ENCODE data around the gene SPATA6L. TPM values are rescaled to one million over a fixed set of nuclear protein-coding genes. Genes with fewer than 3 reads are reported as not detected.

The SPATA6L gene
- total and polyA plus RNA-seq, 9 of the 15 experiments (the other 6 are each of a cell fraction or from before 2014, with no cell fraction given): 0.03 to 1.00 (median 0.08) TPM; not detected in 4

GRCh38 chr9:4583001-4583400, 83.3 kb downstream of the SPATA6L start:
- no peaks in the 10 kb centered on the region for H3K9me1 ChIP-seq (ENCODE audit: control insufficient read depth, insufficient read depth, low read length)
- no peak overlapping the region for H2AFZ ChIP-seq (ENCODE audit: low read depth, low read length)
- H3K9me3 ChIP-seq (replicated peaks; ENCODE audit: control insufficient read depth, insufficient read depth, low read depth, low read length): no peaks in the 10 kb centered on the region
- TF ChIP-seq ZNF449 (CRISPR knock-in tag; IDR thresholded peaks at IDR 0.05): no peak
- no peak for TF ChIP-seq CXXC5 (CRISPR knock-in tag; IDR thresholded peaks at IDR 0.05)
- TF ChIP-seq PHF8 (IDR thresholded peaks at IDR 0.05; ENCODE audit: borderline replicate concordance, low read length): no peak
- no peak for TF ChIP-seq ETS2 (tag; IDR thresholded peaks at IDR 0.05; ENCODE audit: borderline replicate concordance, poor library complexity, severe bottlenecking)
- no peak for TF ChIP-seq E2F5 (CRISPR knock-in tag; IDR thresholded peaks at IDR 0.05)
- TF ChIP-seq MLLT1 (IDR thresholded peaks at IDR 0.05): no peak
- no peak for TF ChIP-seq KLF6 (CRISPR knock-in tag; IDR thresholded peaks at IDR 0.05; ENCODE audit: borderline replicate concordance)
- TF ChIP-seq ZNF445 (CRISPR knock-in tag; IDR thresholded peaks at IDR 0.05; ENCODE audit: low read depth): no peak
- TF ChIP-seq ZNF134 (CRISPR knock-in tag; conservative IDR thresholded peaks at IDR 0.05): no peak
- no peak for TF ChIP-seq NFYB (IDR thresholded peaks at IDR 0.05; ENCODE audit: extremely low read depth, insufficient read length)
- TF ChIP-seq ZNF324 (CRISPR knock-in tag; IDR thresholded peaks at IDR 0.05): no peak
- TF ChIP-seq SP2 (IDR thresholded peaks at IDR 0.05; ENCODE audit: extremely low read depth, low read depth, low read length, poor library complexity, severe bottlenecking): no peak
- TF ChIP-seq E2F3 (CRISPR knock-in tag; IDR thresholded peaks at IDR 0.05): no peak
- no peak for TF ChIP-seq FOXO4 (CRISPR knock-in tag; IDR thresholded peaks at IDR 0.05)
- TF ChIP-seq TFAM (CRISPR knock-in tag; conservative IDR thresholded peaks at IDR 0.05): no peak
- TF ChIP-seq SMAD1 (IDR thresholded peaks at IDR 0.05; ENCODE audit: low read depth, low read length, partially characterized antibody): no peak
- TF ChIP-seq HDAC8 (tag; IDR thresholded peaks at IDR 0.05): no peak
- TF ChIP-seq TEAD2 (tag; IDR thresholded peaks at IDR 0.05): no peak
- H4K20me1 ChIP-seq (replicated peaks; ENCODE audit: control insufficient read depth, insufficient read depth, low read length): no peaks in the 10 kb centered on the region; the same call in 1 of the 2 replicates
- BruUV-seq (replicated peaks): no TSS peak
- H3K4me1 ChIP-seq (replicated peaks in 1 of 2; ENCODE audit: control insufficient read depth in 2 of 2, insufficient read depth in 2 of 2, low read length in 2 of 2): no peaks in the 10 kb centered on the region
- 2% methylated on average over 12 of the region's 12 CpGs for WGBS (ENCODE audit: insufficient coverage, low coverage, missing lambda C conversion rate)
- POLR2A ChIA-PET: interaction anchor here (0.6 to 0.9 kb wide), 2 partner anchors 13 to 1250 kb away, joined by 3 read pairs; partner anchors contain the start of gene ERMP1
- H3K9ac ChIP-seq (ENCODE audit: insufficient read depth in 1 of 2, low read depth in 2 of 2, low read length in 2 of 2): no peak overlapping the region; a peak in 1 of 4 replicates
- CTCF ChIA-PET (ENCODE audit: low intra/inter-chr PET ratio): no interaction called here
- DNase-seq (ENCODE audit: extremely low read depth in 1 of 4, low spot score in 3 of 4) (no peak), FAIRE-seq (no peak), ATAC-seq (no peak)
- no peaks in the 10 kb centered on the region for H3K36me3 ChIP-seq (ENCODE audit: control insufficient read depth, insufficient read depth, low read length)
- H3K27ac ChIP-seq (ENCODE audit: extremely low read depth, low read depth, low read length): no peak overlapping the region
- peaks cover 0 to 5% of the 10 kb centered on the region in 2 experiments; a peak in 1 of 5 replicates for H3K27me3 ChIP-seq (ENCODE audit: control insufficient read depth in 2 of 2, insufficient read depth in 2 of 2, low read length in 2 of 2)
- H3K4me2 ChIP-seq (ENCODE audit: insufficient read depth, low read length): no peak overlapping the region
- in situ Hi-C loops (cut with MboI): no loop called here
- no peaks in the 10 kb centered on the region for H3K79me2 ChIP-seq (ENCODE audit: control insufficient read depth, insufficient read depth, low read length)
- intact Hi-C loops (cut with micrococcal nuclease): no loop called here
- H3K4me3 ChIP-seq: no peak overlapping the region

Measured in K562 (cell line).